GM12878 (cell line): Measurements from ENCODE around the gene CCDC80.
A peak's percentile ranks its signal among the peaks of the same experiment; 100 is the strongest.

Experiments
- CTCF ChIP-seq, 3 experiments: IDR thresholded peaks in 2 of 3; conservative IDR thresholded peaks in 1 of 3; 2 replicates each; pipeline ENCODE4 v1.5.1; 2011; ENCODE audit warnings: low read depth in 3 of 3, low read length in 3 of 3, mild to moderate bottlenecking in 3 of 3, control low read depth in 2 of 3, moderate library complexity in 2 of 3, inconsistent platforms in 1 of 3, mixed read lengths in 1 of 3; ENCODE audit not compliant: control insufficient read depth in 2 of 3, insufficient read depth in 1 of 3; ENCODE audit errors: extremely low read depth in 1 of 3
- SIN3A ChIP-seq: IDR thresholded peaks from 2 replicates; pipeline ENCODE4 v1.6.1; 2012; ENCODE audit warnings: low read depth, low read length, improper control_type of control experiment
- ZSCAN29 ChIP-seq: fragments of 450-650 bp; IDR thresholded peaks from 2 replicates; pipeline ENCODE4 v1.6.1; 2017; ENCODE audit warnings: mild to moderate bottlenecking, moderate library complexity

GRCh38 chr3:112654979-112655378 lies 14.0 kb upstream of the CCDC80 start:
- no peak for TF ChIP-seq SIN3A
- TF ChIP-seq ZSCAN29, result no peak
- TF ChIP-seq CTCF (IDR thresholded peaks at IDR 0.05 in 2 of 3, conservative IDR thresholded peaks at IDR 0.05 in 1 of 3; ENCODE audit: control insufficient read depth in 2 of 3, extremely low read depth in 1 of 3, insufficient read depth in 1 of 3, low read depth in 3 of 3, low read length in 3 of 3), result 0 out of 6 replicates have a peak, but pooled peaks of 1 of the 3 experiments have one; percentile 17
